ENCODE measurements around the gene C1orf116. TPM values are rescaled to one million over a fixed set of nuclear protein-coding genes. Genes with fewer than 3 reads are reported as not detected.

The C1orf116 gene
- total RNA-seq, 1 donor from 2014 or later, result 0.67 TPM

DNA sequence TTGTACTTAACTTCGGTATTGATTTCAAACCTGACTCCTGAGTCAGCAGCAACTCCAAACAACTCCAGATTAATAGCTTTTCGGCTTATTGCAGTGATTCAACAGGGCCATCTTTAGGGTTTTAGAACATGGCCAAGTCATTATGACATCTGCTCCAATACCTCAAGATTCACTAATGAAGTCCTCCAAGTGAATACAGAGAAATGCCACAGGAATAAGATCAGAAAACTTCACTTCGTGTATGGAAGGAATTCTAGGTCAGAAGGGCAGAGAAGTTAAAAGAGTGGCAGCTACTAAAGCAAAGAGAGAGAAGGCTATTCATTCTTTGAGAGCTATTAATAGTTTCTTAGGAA lies 7.6 kb upstream of the C1orf116 start:
- Mint-ChIP-seq H3K36me3 (peaks cover 4% of the 10 kb centered on the region), H3K27ac (no peak overlapping the region), H3K9me3 (peaks cover 3% of the 10 kb centered on the region), H3K27me3 (ENCODE audit: low read depth) (peaks cover 4% of the 10 kb centered on the region), H3K4me3 (no peak overlapping the region), H3K4me1 (peaks cover 3% of the 10 kb centered on the region)
- no peak for DNase-seq (ENCODE audit: low spot score in 2 of 2, unreplicated experiment in 2 of 2)
- no peak for TF ChIP-seq CTCF (IDR thresholded peaks at IDR 0.05; ENCODE audit: unreplicated experiment)

GRCh38 chr1:207039380-207040180 lies 7.0 kb upstream of the C1orf116 start:
- Mint-ChIP-seq H3K36me3 (peaks cover 4% of the 10 kb centered on the region), H3K4me3 (no peak overlapping the region), H3K27ac (no peak overlapping the region)

DNA sequence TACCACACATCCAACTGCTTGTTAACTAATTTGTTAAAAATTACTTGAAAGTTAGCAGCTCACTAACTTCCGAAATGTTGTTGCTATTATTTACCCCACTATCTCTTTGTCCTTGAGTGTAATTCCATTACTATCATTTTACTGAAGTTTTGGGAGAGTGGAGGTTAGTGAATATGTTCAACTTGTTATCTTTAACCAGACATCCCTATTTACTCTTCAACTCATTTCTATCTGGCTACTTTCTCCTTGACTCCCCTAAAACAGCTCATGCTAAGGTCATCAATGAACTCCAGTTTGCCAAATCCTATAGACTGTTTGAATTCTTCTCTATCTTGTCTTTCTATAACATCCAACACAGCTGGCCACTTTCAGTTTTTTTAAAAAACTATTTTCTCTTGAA lies 4.3 kb upstream of the C1orf116 start:
- TF ChIP-seq CTCF (IDR thresholded peaks at IDR 0.05; ENCODE audit: unreplicated experiment), result no peak
- DNase-seq (ENCODE audit: low spot score in 2 of 2, unreplicated experiment in 2 of 2), result no peak
- no peaks in the 10 kb centered on the region for H3K9me3 Mint-ChIP-seq
- H3K27me3 Mint-ChIP-seq (ENCODE audit: low read depth), result peaks cover 4% of the 10 kb centered on the region
- H3K4me1 Mint-ChIP-seq, result peaks cover 8% of the 10 kb centered on the region
- no peak overlapping the region for H3K27ac Mint-ChIP-seq
- H3K36me3 Mint-ChIP-seq, result no peaks in the 10 kb centered on the region
- no peak overlapping the region for H3K4me3 Mint-ChIP-seq

More at GRCh38 chr1:207039380-207040180, 7.0 kb upstream of the C1orf116 start:
- Mint-ChIP-seq H3K9me3 (peaks cover 3% of the 10 kb centered on the region), H3K27me3 (ENCODE audit: low read depth) (peaks cover 4% of the 10 kb centered on the region), H3K4me1 (peaks cover 3% of the 10 kb centered on the region)
- DNase-seq (ENCODE audit: low spot score in 2 of 2, unreplicated experiment in 2 of 2), result no peak
- no peak for TF ChIP-seq CTCF (IDR thresholded peaks at IDR 0.05; ENCODE audit: unreplicated experiment)

DNA sequence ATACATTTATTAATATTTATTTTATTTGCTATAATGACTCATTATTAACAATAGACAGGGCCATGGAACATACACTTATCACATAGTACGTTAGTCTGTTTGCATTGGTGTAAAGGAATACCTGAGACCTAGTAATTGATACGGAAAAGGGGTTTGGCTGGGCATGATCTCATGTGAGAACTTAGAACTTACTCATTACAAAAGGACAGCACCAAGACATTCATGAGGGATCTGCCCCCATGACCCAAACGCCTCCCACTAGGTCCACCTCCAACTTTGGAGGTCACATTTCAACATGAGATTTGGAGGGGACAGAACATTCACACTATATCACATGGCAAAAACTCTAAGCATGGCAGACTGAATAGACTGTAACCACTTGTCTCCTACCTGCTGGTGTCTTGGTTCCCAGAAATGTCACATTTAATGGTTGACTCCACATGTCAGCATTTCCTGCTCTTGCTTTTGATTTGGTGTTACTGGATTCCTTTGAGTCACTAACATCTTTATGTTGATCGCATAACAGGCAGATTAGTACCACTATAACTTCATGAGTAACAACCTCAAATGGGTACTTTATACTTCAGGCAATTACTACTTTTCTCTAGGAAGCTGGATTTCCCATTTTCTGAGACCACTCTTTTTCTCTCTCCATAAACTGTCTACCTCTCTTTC lies 3.5 kb upstream of the C1orf116 start:
- peaks cover 4% of the 10 kb centered on the region for H3K27me3 Mint-ChIP-seq (ENCODE audit: low read depth)
- DNase-seq (ENCODE audit: low spot score in 2 of 2, unreplicated experiment in 2 of 2), result no peak
- H3K4me1 Mint-ChIP-seq, result peaks cover 9% of the 10 kb centered on the region
- no peaks in the 10 kb centered on the region for H3K36me3 Mint-ChIP-seq
- no peak overlapping the region for H3K4me3 Mint-ChIP-seq
- H3K9me3 Mint-ChIP-seq, result no peaks in the 10 kb centered on the region
- TF ChIP-seq CTCF (IDR thresholded peaks at IDR 0.05; ENCODE audit: unreplicated experiment), result no peak
- H3K27ac Mint-ChIP-seq, result no peak overlapping the region

- Mint-ChIP-seq H3K4me1 (peaks cover 6% of the 10 kb centered on the region), H3K36me3 (no peaks in the 10 kb centered on the region), H3K27me3 (ENCODE audit: low read depth) (peaks cover 7% of the 10 kb centered on the region), H3K27ac (no peak overlapping the region), H3K9me3 (no peaks in the 10 kb centered on the region), H3K4me3 (no peak overlapping the region)
- no peak for DNase-seq (ENCODE audit: low spot score in 2 of 2, unreplicated experiment in 2 of 2)
- TF ChIP-seq CTCF (IDR thresholded peaks at IDR 0.05; ENCODE audit: unreplicated experiment), result no peak
Observed at GRCh38 chr1:207034998-207035397, 2.4 kb upstream of the C1orf116 start.

Data from mesothelial cell of epicardium (in vitro differentiated cells).